GM13977 (cell line): ENCODE results near the gene NUBPL.

Experiments
- DNase-seq: peaks from one replicate; pipeline ENCODE4 v3.0.0; 2012; ENCODE audit warnings: low spot score
- CTCF ChIP-seq: IDR thresholded peaks from 2 replicates; pipeline ENCODE4 v1.5.1; 2012; ENCODE audit warnings: mild to moderate bottlenecking, control low read depth; ENCODE audit not compliant: insufficient read depth; ENCODE audit errors: extremely low read depth, missing control alignments
- in situ Hi-C: fragments of 300-500 bp; cut with MboI; formaldehyde crosslinking; loops from one replicate; pipeline ENCODE4 v1.12.0; 2022; ENCODE audit warnings: low sequenced_read_pairs, low pct_unique_long_range_greater_than_20kb, mixed read lengths, inconsistent platforms; ENCODE audit not compliant: unreplicated experiment

The NUBPL gene

DNA sequence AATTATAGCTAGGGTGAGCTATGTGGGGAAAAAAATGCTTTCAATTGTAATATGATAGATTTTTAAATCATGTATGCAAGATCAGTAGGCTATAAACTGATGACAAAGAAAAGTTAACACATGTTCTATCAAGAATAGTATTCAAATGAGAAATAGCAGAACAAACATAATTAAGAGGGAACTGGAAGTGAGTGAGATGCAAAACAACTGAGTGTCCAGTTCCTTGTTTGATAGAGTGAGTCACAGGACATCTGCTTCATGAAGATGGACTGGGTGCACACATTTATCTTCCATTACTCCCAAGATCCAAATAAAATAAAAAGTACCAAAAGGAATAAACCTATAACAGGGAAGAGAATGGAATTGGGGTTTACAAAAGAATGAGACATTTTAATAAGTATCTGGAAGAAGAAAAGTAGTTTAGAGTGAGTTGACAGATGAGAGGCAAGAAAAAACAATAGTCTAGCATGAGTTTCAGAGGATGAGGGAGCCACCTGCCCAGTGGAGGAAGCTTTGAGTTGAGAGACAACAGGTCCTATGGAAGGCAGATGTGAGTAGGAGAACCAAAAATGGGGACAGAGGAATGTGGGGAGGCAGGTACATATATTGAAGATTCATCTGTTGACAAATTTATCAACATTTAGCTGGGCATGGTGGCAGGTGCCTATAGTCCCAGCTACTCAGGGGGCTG, 337.8 kb downstream of the NUBPL start:
- DNase-seq: no peak
- no peak for TF ChIP-seq CTCF
- in situ Hi-C loops: no loop called here

DNA sequence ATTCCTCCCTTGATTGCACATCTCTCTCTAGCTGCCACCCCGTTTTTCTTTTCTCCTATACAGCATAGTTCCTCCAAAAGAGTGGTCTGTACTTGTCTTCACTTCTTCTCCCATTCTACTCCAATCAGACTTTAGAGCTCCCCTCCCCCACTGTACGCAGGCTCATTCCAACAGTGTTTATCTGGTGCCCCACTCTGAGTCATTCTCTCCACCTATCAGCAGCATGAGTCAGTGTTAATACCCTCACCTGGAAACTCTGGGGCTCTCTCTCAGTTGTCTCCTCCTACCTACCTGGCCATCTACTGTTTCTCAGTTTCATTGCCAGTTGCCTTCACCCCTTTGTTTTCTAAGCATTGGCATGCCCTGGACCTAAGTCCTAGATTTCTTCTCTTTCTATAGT, 340.8 kb downstream of the NUBPL start:
- no peak for DNase-seq
- in situ Hi-C loops: no loop called here
- no peak for TF ChIP-seq CTCF

DNA sequence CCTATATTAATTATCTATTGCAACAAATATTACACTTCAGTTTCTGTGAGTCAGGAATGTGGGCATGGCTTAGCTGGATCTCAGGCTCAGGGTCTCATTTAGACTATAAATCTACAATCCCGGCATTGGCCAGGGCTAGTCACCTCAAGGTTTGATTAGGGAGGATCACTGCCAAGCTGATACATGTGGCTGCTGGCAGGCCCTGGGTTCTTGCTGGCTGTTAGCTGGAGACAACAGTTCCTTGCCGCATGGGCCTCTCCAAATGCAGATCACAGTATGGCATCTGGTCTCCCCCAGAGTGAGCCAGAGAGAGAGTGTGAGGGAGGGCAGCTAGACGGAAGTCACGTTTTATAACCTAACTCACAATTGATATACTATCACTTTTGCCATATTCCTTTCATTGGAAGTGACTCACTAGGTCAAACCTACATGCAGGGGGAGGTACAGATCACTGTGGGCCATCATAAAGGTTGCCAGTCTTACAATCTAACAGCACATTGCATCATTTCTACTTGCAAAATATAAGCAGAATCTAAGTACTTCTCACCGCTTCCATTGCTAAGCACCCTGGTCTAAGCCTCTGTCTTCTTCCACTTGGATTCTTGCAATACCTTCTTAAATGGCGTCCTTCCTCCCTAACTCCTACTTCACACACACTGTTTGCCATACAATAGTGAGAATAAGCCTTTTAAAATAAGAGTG, 341.9 kb downstream of the NUBPL start:
- no peak for DNase-seq
- no peak for TF ChIP-seq CTCF
- in situ Hi-C loops: no loop called here

- no peak for TF ChIP-seq CTCF
- no peak for DNase-seq
- in situ Hi-C loops: no loop called here
These were observed 348.8 kb downstream of the NUBPL start for GRCh38 chr14:31909977-31910376.
